OCI-LY3 (cell line): ENCODE data around the gene IL33.

Experiments
- CTCF ChIP-seq: fragments of 200-600, 300-600 bp; sonication (generic); IDR thresholded peaks from 2 replicates; pipeline ENCODE4 v1.5.1; 2014; ENCODE audit warnings: antibody characterized with exemption, low read length, low read depth
- EZH2phosphoT487 ChIP-seq: fragments of 200-600 bp; shearing (Covaris generic); IDR thresholded peaks from 2 replicates; pipeline ENCODE4 v1.6.1; 2018; ENCODE audit warnings: antibody characterized with exemption, mixed run types, low read depth

- TF ChIP-seq CTCF: no peak
- TF ChIP-seq EZH2phosphoT487: no peak
Observed at GRCh38 chr9:6212722-6213375, 2.8 kb upstream of the IL33 start.
